Activated B cell treated with CpG ODN at 0.5 μM for 24 hours (primary cell): Measurements from ENCODE around the gene ABCC9. TPM values are rescaled to one million over a fixed set of nuclear protein-coding genes. Genes with fewer than 3 reads are reported as not detected.

Source experiments
- ATAC-seq: fragments of 200-7000 bp; cut with Tn5 transposase; one replicate; pipeline ENCODE4 v1.10.0; 2021; ENCODE audit warnings: low read depth, mild to moderate bottlenecking, moderate library complexity
- CTCF ChIA-PET: fragments of 350-600 bp; sonication (Branson Sonifier 250); formaldehyde crosslinking; loops from one replicate; lab custom pipeline; 2021; ENCODE audit warnings: antibody characterized with exemption; lab: Charles Lee
- POLR2A ChIA-PET: fragments of 350-600 bp; sonication (Branson Sonifier 250); formaldehyde crosslinking; loops from one replicate; lab custom pipeline; 2021; ENCODE audit warnings: antibody characterized with exemption; lab: Charles Lee
- DNase-seq: peaks from one replicate; pipeline ENCODE4 v3.0.0; 2022
- H3K27ac Mint-ChIP-seq: one replicate; pipeline ENCODE4 v1.8.0; 2020; ENCODE audit warnings: mixed read lengths
- H3K27me3 Mint-ChIP-seq: one replicate; pipeline ENCODE4 v1.8.0; 2021; ENCODE audit warnings: mixed read lengths
- H3K36me3 Mint-ChIP-seq: one replicate; pipeline ENCODE4 v1.8.0; 2021; ENCODE audit warnings: low read depth, mixed read lengths
- H3K4me1 Mint-ChIP-seq: one replicate; pipeline ENCODE4 v1.8.0; 2021; ENCODE audit warnings: mixed read lengths
- H3K4me3 Mint-ChIP-seq: one replicate; pipeline ENCODE4 v1.8.0; 2020; ENCODE audit warnings: mild to moderate bottlenecking, mixed read lengths
- H3K9me3 Mint-ChIP-seq: one replicate; pipeline ENCODE4 v1.8.0; 2020; ENCODE audit warnings: mixed read lengths
- CTCF ChIP-seq: fragments of 200-600 bp; IDR thresholded peaks from one replicate; pipeline ENCODE4 v1.8.0; 2022; ENCODE audit warnings: antibody characterized with exemption, mild to moderate bottlenecking
- intact Hi-C: fragments of 100-400 bp; cut with micrococcal nuclease; formaldehyde crosslinking; loops from one replicate; pipeline ENCODE4 v1.15.1; 2024
- total RNA-seq: library from RNA; stranded (reverse); gene quantifications from 2 replicates; pipeline ENCODE4 v1.2.3, GENCODE V29; 2022

ABCC9 gene
- total RNA-seq, 1 donor from 2014 or later: not detected

- Mint-ChIP-seq H3K4me1 (no peaks in the 10 kb centered on the region), H3K27ac (no peak overlapping the region), H3K9me3 (peaks cover 3% of the 10 kb centered on the region), H3K36me3 (no peaks in the 10 kb centered on the region), H3K27me3 (no peaks in the 10 kb centered on the region), H3K4me3 (no peak overlapping the region)
- CTCF ChIA-PET: no interaction called here
- no peak for TF ChIP-seq CTCF
- intact Hi-C loops: no loop called here
- DNase-seq (no peak), ATAC-seq (no peak)
- POLR2A ChIA-PET: no interaction called here
Observed at GRCh38 chr12:21894792-21895595, 46.2 kb downstream of the ABCC9 start.

GRCh38 chr12:21893924-21894323 is 47.3 kb downstream of the ABCC9 start:
- Mint-ChIP-seq H3K4me3 (no peak overlapping the region), H3K4me1 (no peaks in the 10 kb centered on the region), H3K9me3 (peaks cover 3% of the 10 kb centered on the region), H3K27ac (no peak overlapping the region), H3K36me3 (no peaks in the 10 kb centered on the region), H3K27me3 (no peaks in the 10 kb centered on the region)
- CTCF ChIA-PET: no interaction called here
- intact Hi-C loops: no loop called here
- ATAC-seq (no peak), DNase-seq (no peak)
- TF ChIP-seq CTCF: no peak
- POLR2A ChIA-PET: no interaction called here

GRCh38 chr12:21892341-21892740 is 48.9 kb downstream of the ABCC9 start:
- ChIA-PET CTCF (no interaction called here), POLR2A (no interaction called here)
- ATAC-seq (no peak), DNase-seq (no peak)
- no peak overlapping the region for H3K27ac Mint-ChIP-seq
- intact Hi-C loops: no loop called here
- no peak overlapping the region for H3K4me3 Mint-ChIP-seq
- H3K27me3 Mint-ChIP-seq: no peaks in the 10 kb centered on the region
- no peaks in the 10 kb centered on the region for H3K4me1 Mint-ChIP-seq
- TF ChIP-seq CTCF: no peak
- H3K9me3 Mint-ChIP-seq: peaks cover 3% of the 10 kb centered on the region
- no peaks in the 10 kb centered on the region for H3K36me3 Mint-ChIP-seq

GRCh38 chr12:21891751-21892217 is 49.4 kb downstream of the ABCC9 start:
- Mint-ChIP-seq H3K27ac (no peak overlapping the region), H3K4me3 (no peak overlapping the region), H3K9me3 (peaks cover 3% of the 10 kb centered on the region), H3K36me3 (no peaks in the 10 kb centered on the region), H3K4me1 (no peaks in the 10 kb centered on the region), H3K27me3 (no peaks in the 10 kb centered on the region)
- POLR2A ChIA-PET: no interaction called here
- no peak for ATAC-seq
- intact Hi-C loops: no loop called here
- no peak for DNase-seq
- CTCF ChIA-PET: no interaction called here
- no peak for TF ChIP-seq CTCF

- no peaks in the 10 kb centered on the region for H3K36me3 Mint-ChIP-seq
- no peak for TF ChIP-seq CTCF
- no peaks in the 10 kb centered on the region for H3K4me1 Mint-ChIP-seq
- no peaks in the 10 kb centered on the region for H3K27me3 Mint-ChIP-seq
- DNase-seq: no peak
- peaks cover 5% of the 10 kb centered on the region for H3K9me3 Mint-ChIP-seq
- CTCF ChIA-PET: no interaction called here
- POLR2A ChIA-PET: no interaction called here
- H3K4me3 Mint-ChIP-seq: no peak overlapping the region
- ATAC-seq: no peak
- H3K27ac Mint-ChIP-seq: no peak overlapping the region
- intact Hi-C loops: no loop called here
Observed at GRCh38 chr12:21888276-21888863, 52.9 kb downstream of the ABCC9 start.
